Measurements from ENCODE around the gene RND3. TPM values are rescaled to one million over a fixed set of nuclear protein-coding genes. Genes with fewer than 3 reads are reported as not detected.

Gene RND3
- total RNA-seq, 1 experiment from 2014 or later, result 45.3 TPM

GRCh38 chr2:150475479-150476250 lies 11.8 kb downstream of the RND3 start:
- TF ChIP-seq, protein P1, sequence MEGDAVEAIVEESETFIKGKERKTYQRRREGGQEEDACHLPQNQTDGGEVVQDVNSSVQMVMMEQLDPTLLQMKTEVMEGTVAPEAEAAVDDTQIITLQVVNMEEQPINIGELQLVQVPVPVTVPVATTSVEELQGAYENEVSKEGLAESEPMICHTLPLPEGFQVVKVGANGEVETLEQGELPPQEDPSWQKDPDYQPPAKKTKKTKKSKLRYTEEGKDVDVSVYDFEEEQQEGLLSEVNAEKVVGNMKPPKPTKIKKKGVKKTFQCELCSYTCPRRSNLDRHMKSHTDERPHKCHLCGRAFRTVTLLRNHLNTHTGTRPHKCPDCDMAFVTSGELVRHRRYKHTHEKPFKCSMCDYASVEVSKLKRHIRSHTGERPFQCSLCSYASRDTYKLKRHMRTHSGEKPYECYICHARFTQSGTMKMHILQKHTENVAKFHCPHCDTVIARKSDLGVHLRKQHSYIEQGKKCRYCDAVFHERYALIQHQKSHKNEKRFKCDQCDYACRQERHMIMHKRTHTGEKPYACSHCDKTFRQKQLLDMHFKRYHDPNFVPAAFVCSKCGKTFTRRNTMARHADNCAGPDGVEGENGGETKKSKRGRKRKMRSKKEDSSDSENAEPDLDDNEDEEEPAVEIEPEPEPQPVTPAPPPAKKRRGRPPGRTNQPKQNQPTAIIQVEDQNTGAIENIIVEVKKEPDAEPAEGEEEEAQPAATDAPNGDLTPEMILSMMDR (IDR thresholded peaks at IDR 0.05), result no peak
- TF ChIP-seq, protein P2, sequence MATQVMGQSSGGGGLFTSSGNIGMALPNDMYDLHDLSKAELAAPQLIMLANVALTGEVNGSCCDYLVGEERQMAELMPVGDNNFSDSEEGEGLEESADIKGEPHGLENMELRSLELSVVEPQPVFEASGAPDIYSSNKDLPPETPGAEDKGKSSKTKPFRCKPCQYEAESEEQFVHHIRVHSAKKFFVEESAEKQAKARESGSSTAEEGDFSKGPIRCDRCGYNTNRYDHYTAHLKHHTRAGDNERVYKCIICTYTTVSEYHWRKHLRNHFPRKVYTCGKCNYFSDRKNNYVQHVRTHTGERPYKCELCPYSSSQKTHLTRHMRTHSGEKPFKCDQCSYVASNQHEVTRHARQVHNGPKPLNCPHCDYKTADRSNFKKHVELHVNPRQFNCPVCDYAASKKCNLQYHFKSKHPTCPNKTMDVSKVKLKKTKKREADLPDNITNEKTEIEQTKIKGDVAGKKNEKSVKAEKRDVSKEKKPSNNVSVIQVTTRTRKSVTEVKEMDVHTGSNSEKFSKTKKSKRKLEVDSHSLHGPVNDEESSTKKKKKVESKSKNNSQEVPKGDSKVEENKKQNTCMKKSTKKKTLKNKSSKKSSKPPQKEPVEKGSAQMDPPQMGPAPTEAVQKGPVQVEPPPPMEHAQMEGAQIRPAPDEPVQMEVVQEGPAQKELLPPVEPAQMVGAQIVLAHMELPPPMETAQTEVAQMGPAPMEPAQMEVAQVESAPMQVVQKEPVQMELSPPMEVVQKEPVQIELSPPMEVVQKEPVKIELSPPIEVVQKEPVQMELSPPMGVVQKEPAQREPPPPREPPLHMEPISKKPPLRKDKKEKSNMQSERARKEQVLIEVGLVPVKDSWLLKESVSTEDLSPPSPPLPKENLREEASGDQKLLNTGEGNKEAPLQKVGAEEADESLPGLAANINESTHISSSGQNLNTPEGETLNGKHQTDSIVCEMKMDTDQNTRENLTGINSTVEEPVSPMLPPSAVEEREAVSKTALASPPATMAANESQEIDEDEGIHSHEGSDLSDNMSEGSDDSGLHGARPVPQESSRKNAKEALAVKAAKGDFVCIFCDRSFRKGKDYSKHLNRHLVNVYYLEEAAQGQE (IDR thresholded peaks at IDR 0.05; ENCODE audit: insufficient read depth in 1 of 2, low read depth in 2 of 2, low read length in 1 of 2), result no peak
- TF ChIP-seq TCF7L2 (IDR thresholded peaks at IDR 0.05; ENCODE audit: low read depth, low read length) (no peak), POLR2AphosphoS5 (IDR thresholded peaks at IDR 0.05; ENCODE audit: low read depth, low read length) (no peak), SIN3A (IDR thresholded peaks at IDR 0.05; ENCODE audit: borderline replicate concordance, insufficient read depth, low read depth, low read length) (no peak)
- DNase-seq (ENCODE audit: low read depth, low spot score) (no peak), ATAC-seq (no peak)
- Histone ChIP-seq H3K9me3 (ENCODE audit: control insufficient read depth, insufficient read depth, low read depth, low read length) (no peaks in the 10 kb centered on the region), H3K4me3 (ENCODE audit: low read depth in 2 of 2, low read length in 2 of 2) (no peak overlapping the region), H3K36me3 (ENCODE audit: control insufficient read depth, insufficient read depth, low read length) (peaks cover 27% of the 10 kb centered on the region), H3K27me3 (ENCODE audit: control insufficient read depth, insufficient read depth, low read length) (no peaks in the 10 kb centered on the region), H3K27ac (ENCODE audit: low read length) (no peak overlapping the region; the same call in 1 of the 2 replicates), H3K4me1 (ENCODE audit: control insufficient read depth, insufficient read depth, low read length) (peaks cover 66% of the 10 kb centered on the region)
- ChIA-PET CTCF (no interaction called here), POLR2A (no interaction called here)
- BruUV-seq (replicated peaks), result no TSS peak
- in situ Hi-C loops (cut with HindIII; ENCODE audit: low pct_unique_long_range_greater_than_20kb, low sequenced_read_pairs), result no loop called here
- intact Hi-C loops (cut with micrococcal nuclease; ENCODE audit: unreplicated experiment), result loop anchor here (5.0 kb wide), 1 partner anchor 878 kb away; no protein-coding TSS in a partner anchor

DNA sequence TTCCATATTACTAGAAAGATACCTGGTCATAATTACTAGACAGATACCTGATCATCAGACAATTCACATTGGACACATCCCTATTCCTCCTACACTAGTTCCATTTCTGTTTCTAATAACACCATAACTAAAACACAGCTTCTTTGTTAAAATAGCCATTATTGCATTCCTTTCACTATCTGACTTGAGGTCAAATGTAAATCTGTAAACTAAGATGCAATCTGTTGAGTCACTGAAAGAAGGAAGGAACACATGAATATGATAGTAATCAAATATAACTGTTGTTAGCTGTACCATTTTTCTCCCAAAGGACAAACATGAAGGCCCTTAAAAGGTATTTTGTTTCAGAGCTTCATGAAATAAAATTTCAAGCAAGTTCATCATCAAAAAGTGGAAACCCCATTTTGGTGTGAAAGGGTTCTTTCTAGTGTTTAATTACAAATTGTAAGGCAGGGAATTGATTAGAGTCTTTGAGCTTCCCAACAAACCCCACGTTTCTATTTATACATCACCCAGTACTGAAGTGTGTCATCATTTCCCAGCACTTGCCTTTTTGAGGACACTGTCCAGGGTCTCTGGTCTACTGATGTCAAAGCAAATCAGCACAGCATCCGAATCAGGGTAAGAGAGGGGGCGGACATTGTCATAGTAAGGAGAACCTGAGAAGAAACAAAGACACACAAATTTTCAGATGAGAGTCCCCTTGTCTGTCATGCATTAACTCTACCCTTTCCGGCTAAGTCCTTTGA lies 13.0 kb downstream of the RND3 start:
- BruUV-seq (replicated peaks), result no TSS peak
- H3K27me3 ChIP-seq (ENCODE audit: control insufficient read depth, insufficient read depth, low read length), result no peaks in the 10 kb centered on the region
- no peaks in the 10 kb centered on the region for H3K9me3 ChIP-seq (ENCODE audit: control insufficient read depth, insufficient read depth, low read depth, low read length)
- ChIA-PET POLR2A (no interaction called here), CTCF (no interaction called here)
- H3K27ac ChIP-seq (ENCODE audit: low read length), result no peak overlapping the region
- peaks cover 34% of the 10 kb centered on the region for H3K36me3 ChIP-seq (ENCODE audit: control insufficient read depth, insufficient read depth, low read length)
- intact Hi-C loops (cut with micrococcal nuclease; ENCODE audit: unreplicated experiment) (loop anchor here (5.0 kb wide), 1 partner anchor 877 kb away; no protein-coding TSS in a partner anchor), in situ Hi-C loops (cut with HindIII; ENCODE audit: low pct_unique_long_range_greater_than_20kb, low sequenced_read_pairs) (no loop called here)
- TF ChIP-seq, protein P2 (IDR thresholded peaks at IDR 0.05; ENCODE audit: insufficient read depth in 1 of 2, low read depth in 2 of 2, low read length in 1 of 2), result no peak
- TF ChIP-seq POLR2AphosphoS5 (IDR thresholded peaks at IDR 0.05; ENCODE audit: low read depth, low read length) (no peak), TCF7L2 (IDR thresholded peaks at IDR 0.05; ENCODE audit: low read depth, low read length) (no peak), SIN3A (IDR thresholded peaks at IDR 0.05; ENCODE audit: borderline replicate concordance, insufficient read depth, low read depth, low read length) (no peak)
- TF ChIP-seq, protein P1 (IDR thresholded peaks at IDR 0.05), result no peak
- DNase-seq (ENCODE audit: low read depth, low spot score) (no peak), ATAC-seq (no peak)
- H3K4me1 ChIP-seq (ENCODE audit: control insufficient read depth, insufficient read depth, low read length), result peaks cover 55% of the 10 kb centered on the region
- no peak overlapping the region for H3K4me3 ChIP-seq (ENCODE audit: low read depth in 2 of 2, low read length in 2 of 2)
